ENCODE measurements around the gene ACER3. TPM values are rescaled to one million over a fixed set of nuclear protein-coding genes. Genes with fewer than 3 reads are reported as not detected.
A peak's percentile ranks its signal among the peaks of the same experiment; 100 is the strongest.

ACER3 gene
- total RNA-seq, 6 donors from 2014 or later: 10.5 to 46.7 (median 17.1) TPM

DNA sequence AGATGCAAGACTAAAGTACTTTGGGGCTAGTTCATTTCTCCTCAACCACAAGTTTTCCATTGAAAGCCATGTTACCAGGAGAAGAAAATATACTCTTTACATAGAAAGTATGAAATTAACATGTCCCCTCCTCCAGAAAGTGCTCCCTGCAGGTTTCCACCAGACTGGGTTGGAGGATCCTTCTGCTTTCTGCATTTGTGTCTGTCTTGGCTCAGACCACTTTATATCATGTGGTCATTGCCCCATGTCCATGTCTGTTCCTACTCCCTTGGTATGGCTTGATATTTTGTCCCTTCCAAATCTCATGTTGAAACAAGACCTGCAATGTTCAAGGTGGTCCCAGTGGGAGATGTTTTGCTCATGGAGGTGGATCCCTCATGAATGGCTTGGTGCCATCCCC lies 28.4 kb upstream of the ACER3 start:
- DNase-seq: no peak
- Histone ChIP-seq H3K4me3 (no peak overlapping the region), H3K36me3 (no peaks in the 10 kb centered on the region), H3K9me3 (no peaks in the 10 kb centered on the region), H3K27ac (no peak overlapping the region), H3K4me1 (peaks cover 30 to 35% (median 33%) of the 10 kb centered on the region in 4 donors), H3K27me3 (no peaks in the 10 kb centered on the region)
- ATAC-seq (ENCODE audit: low FRiP score in 2 of 2): peak in 1 of 2 donors; percentile 34
- TF ChIP-seq POLR2AphosphoS5 (IDR thresholded peaks at IDR 0.05) (no peak), POLR2A (IDR thresholded peaks at IDR 0.05) (no peak), EP300 (IDR thresholded peaks at IDR 0.05) (no peak)
- TF ChIP-seq, protein P1, sequence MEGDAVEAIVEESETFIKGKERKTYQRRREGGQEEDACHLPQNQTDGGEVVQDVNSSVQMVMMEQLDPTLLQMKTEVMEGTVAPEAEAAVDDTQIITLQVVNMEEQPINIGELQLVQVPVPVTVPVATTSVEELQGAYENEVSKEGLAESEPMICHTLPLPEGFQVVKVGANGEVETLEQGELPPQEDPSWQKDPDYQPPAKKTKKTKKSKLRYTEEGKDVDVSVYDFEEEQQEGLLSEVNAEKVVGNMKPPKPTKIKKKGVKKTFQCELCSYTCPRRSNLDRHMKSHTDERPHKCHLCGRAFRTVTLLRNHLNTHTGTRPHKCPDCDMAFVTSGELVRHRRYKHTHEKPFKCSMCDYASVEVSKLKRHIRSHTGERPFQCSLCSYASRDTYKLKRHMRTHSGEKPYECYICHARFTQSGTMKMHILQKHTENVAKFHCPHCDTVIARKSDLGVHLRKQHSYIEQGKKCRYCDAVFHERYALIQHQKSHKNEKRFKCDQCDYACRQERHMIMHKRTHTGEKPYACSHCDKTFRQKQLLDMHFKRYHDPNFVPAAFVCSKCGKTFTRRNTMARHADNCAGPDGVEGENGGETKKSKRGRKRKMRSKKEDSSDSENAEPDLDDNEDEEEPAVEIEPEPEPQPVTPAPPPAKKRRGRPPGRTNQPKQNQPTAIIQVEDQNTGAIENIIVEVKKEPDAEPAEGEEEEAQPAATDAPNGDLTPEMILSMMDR (IDR thresholded peaks at IDR 0.05): no peak

DNA sequence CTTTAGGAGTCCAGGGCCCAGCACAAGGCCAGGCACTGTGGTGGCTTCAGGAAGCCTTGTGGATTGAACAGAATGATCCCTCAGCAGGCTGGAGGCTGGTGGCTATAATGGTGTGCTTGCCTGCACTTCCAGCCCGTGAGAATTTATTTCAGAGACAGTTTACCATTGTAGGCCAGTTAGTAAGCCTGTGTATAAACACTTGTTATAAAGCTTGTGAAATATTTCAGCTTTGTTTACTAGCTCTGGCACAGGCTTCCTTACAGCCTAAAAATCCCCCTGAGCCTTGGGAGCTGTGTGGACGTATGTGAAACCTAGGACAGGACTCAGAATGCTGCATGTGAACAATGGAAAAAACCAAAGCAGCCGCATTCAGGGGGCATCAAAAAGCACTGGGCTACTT lies 26.6 kb upstream of the ACER3 start:
- TF ChIP-seq POLR2AphosphoS5 (IDR thresholded peaks at IDR 0.05) (peak in 1 of 2 donors; percentile 16), POLR2A (IDR thresholded peaks at IDR 0.05) (no peak), EP300 (IDR thresholded peaks at IDR 0.05) (no peak)
- TF ChIP-seq, protein P1 (IDR thresholded peaks at IDR 0.05): no peak
- H3K27ac ChIP-seq: peak overlapping the region in 3 of 4 donors; percentile 16 to 74 (median 24)
- DNase-seq: no peak
- H3K4me1 ChIP-seq: peaks cover 38 to 53% (median 44%) of the 10 kb centered on the region in 4 donors
- WGBS, 2 donors: 72 to 77% methylated on average over 3 of the region's 3 CpGs
- no peak overlapping the region for H3K4me3 ChIP-seq
- H3K27me3 ChIP-seq: no peaks in the 10 kb centered on the region
- no peak for ATAC-seq (ENCODE audit: low FRiP score in 2 of 2)
- no peaks in the 10 kb centered on the region for H3K9me3 ChIP-seq
- no peaks in the 10 kb centered on the region for H3K36me3 ChIP-seq

DNA sequence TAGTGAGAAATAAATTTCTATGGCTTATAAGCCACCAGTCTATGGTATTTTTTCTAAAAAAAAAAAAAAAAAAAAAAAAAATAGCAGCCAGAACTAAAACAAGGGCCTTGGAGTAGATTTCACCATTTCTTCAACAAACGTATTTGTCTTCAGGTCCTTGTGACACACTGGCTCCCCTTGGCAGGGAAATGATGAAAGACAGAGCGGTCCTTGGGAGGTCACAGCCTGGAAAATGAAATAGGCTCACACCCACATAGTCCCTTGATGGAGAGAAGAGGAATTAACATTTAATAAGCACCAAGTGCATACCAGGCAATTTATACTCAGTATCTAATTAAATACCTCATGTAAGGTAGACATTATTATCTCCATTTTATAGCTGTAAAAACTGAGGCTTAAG lies 25.7 kb upstream of the ACER3 start:
- Histone ChIP-seq H3K36me3 (no peaks in the 10 kb centered on the region), H3K4me3 (no peak overlapping the region), H3K27me3 (no peaks in the 10 kb centered on the region), H3K27ac (peak overlapping the region in 1 of 4 donors; percentile 74), H3K9me3 (no peaks in the 10 kb centered on the region), H3K4me1 (peaks cover 38 to 54% (median 45%) of the 10 kb centered on the region in 4 donors)
- DNase-seq (no peak), ATAC-seq (ENCODE audit: low FRiP score in 2 of 2) (peak in 1 of 2 donors; percentile 10)
- TF ChIP-seq, protein P1 (IDR thresholded peaks at IDR 0.05): no peak
- no peak for TF ChIP-seq POLR2AphosphoS5 (IDR thresholded peaks at IDR 0.05)
- no peak for TF ChIP-seq POLR2A (IDR thresholded peaks at IDR 0.05)
- TF ChIP-seq EP300 (IDR thresholded peaks at IDR 0.05): no peak
- WGBS, 2 donors: 37 to 57% methylated on average over 2 of the region's 2 CpGs

DNA sequence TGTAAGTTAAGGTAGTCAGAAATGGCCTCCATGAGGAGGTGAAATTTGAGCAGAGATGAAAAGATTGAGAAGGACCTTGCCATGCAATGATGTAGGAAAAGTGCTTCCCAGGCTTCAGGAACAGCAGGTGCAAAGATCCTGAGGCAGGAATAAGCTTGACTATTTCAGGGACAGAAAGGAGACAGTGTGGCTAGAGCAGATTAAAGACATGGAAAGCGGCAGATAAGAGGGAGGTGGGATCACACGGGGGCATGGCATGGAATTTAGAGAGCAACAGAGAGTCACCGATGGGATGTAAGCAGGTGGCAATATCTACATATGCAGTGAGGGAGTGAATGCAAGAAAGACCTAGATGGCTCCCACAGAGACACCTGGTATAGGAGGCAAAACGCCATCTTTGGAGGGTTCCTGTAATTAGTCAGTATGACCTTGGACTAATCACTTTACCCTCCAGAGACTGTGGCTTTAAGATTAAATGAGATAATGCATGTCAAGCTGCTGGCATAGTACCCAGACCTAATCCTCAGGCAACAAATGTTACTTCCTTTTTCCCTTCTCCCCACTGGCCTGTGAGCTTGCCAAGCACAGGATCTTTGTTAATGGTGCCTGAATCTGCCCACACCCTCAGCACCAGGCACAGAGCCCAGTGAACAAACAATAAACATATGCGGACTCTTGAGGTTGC lies 24.6 kb upstream of the ACER3 start:
- Histone ChIP-seq H3K27me3 (no peaks in the 10 kb centered on the region), H3K9me3 (no peaks in the 10 kb centered on the region), H3K27ac (peak overlapping the region; percentile 59 to 74 (median 63)), H3K4me3 (no peak overlapping the region), H3K4me1 (peaks cover 32 to 54% (median 40%) of the 10 kb centered on the region in 4 donors), H3K36me3 (no peaks in the 10 kb centered on the region)
- DNase-seq (peak in 1 of 2 donors; percentile 51), ATAC-seq (ENCODE audit: low FRiP score in 2 of 2) (peak; percentile 77 to 78)
- WGBS, 2 donors: 57 to 61% methylated on average over 5 of the region's 5 CpGs
- TF ChIP-seq POLR2AphosphoS5 (IDR thresholded peaks at IDR 0.05) (peak; percentile 25 to 78), POLR2A (IDR thresholded peaks at IDR 0.05) (no peak), EP300 (IDR thresholded peaks at IDR 0.05) (peak in 2 of 4 donors; percentile 31 to 55)
- TF ChIP-seq, protein P1 (IDR thresholded peaks at IDR 0.05): no peak

All from upper lobe of left lung (tissue), 6 donors.